ENCODE results near the gene BPIFB1. TPM values are rescaled to one million over a fixed set of nuclear protein-coding genes. Genes with fewer than 3 reads are reported as not detected.

Gene BPIFB1
- total and polyA plus RNA-seq, 2 of the 13 experiments (the other 11 are each of a cell fraction or from before 2014, with no cell fraction given): 0.82 to 4.4 TPM

GRCh38 chr20:33291416-33291815 lies 8.4 kb downstream of the BPIFB1 start (continued):
- TF ChIP-seq CEBPB (IDR thresholded peaks at IDR 0.05; ENCODE audit: borderline replicate concordance, low read depth, low read length): no peak
- TF ChIP-seq PHF21A (CRISPR knock-in tag; IDR thresholded peaks at IDR 0.05): no peak
- TF ChIP-seq TFAP4 (IDR thresholded peaks at IDR 0.05; ENCODE audit: borderline replicate concordance, low read depth): no peak

GRCh38 chr20:33291830-33292355 lies 8.9 kb downstream of the BPIFB1 start:
- DNase-seq (ENCODE audit: low spot score) (peak; percentile 59), FAIRE-seq (peak; percentile 81)
- intact Hi-C loops (cut with micrococcal nuclease; ENCODE audit: unreplicated experiment): loop anchor here (1.0 kb wide), 1 partner anchor 30 kb away; no protein-coding TSS in a partner anchor
- TF ChIP-seq DNMT3B (CRISPR knock-in tag; conservative IDR thresholded peaks at IDR 0.05) (no peak), MEF2D (CRISPR knock-in tag; IDR thresholded peaks at IDR 0.05) (no peak), ZNF781 (CRISPR knock-in tag; IDR thresholded peaks at IDR 0.05; ENCODE audit: borderline replicate concordance, not compliant biosample characterization) (no peak), ZNF770 (CRISPR knock-in tag; IDR thresholded peaks at IDR 0.05) (no peak), HOXA5 (CRISPR knock-in tag; IDR thresholded peaks at IDR 0.05) (no peak), ZEB1 (IDR thresholded peaks at IDR 0.05; ENCODE audit: insufficient replicate concordance, low read depth) (no peak), ZNF256 (CRISPR knock-in tag; conservative IDR thresholded peaks at IDR 0.05) (no peak), MXD3 (CRISPR knock-in tag; IDR thresholded peaks at IDR 0.05) (no peak), NCOA2 (CRISPR knock-in tag; IDR thresholded peaks at IDR 0.05) (no peak), HOXA9 (CRISPR knock-in tag; IDR thresholded peaks at IDR 0.05; ENCODE audit: borderline replicate concordance) (no peak), SP5 (CRISPR knock-in tag; IDR thresholded peaks at IDR 0.05; ENCODE audit: borderline replicate concordance, low read depth) (no peak), ZNF280B (CRISPR knock-in tag; IDR thresholded peaks at IDR 0.05; ENCODE audit: borderline replicate concordance) (no peak), RFX3 (CRISPR knock-in tag; IDR thresholded peaks at IDR 0.05) (0 out of 2 replicates have a peak, but pooled peaks have one; percentile 13), ZBTB38 (CRISPR knock-in tag; IDR thresholded peaks at IDR 0.05) (no peak), LCORL (IDR thresholded peaks at IDR 0.05) (no peak), LCORL (CRISPR knock-in tag; IDR thresholded peaks at IDR 0.05) (no peak)

More at GRCh38 chr20:33291830-33292355, 8.9 kb downstream of the BPIFB1 start:
- Histone ChIP-seq H4K20me1 (ENCODE audit: insufficient read depth, low read length) (no peaks in the 10 kb centered on the region), H3K4me1 (ENCODE audit: insufficient read depth, low read length) (no peaks in the 10 kb centered on the region), H3K36me3 (replicated peaks in 1 of 2; ENCODE audit: control insufficient read depth in 1 of 2, insufficient read depth in 2 of 2, low read length in 2 of 2) (no peaks in the 10 kb centered on the region), H2AFZ (ENCODE audit: low read length) (no peak overlapping the region), H3K9me3 (ENCODE audit: low read length) (no peaks in the 10 kb centered on the region), H3K4me3 (replicated peaks in 1 of 3; ENCODE audit: insufficient read depth in 1 of 3, low read depth in 2 of 3, low read length in 3 of 3) (no peak overlapping the region), H3K79me2 (ENCODE audit: insufficient read depth, low read length) (no peaks in the 10 kb centered on the region), H3K27ac (ENCODE audit: extremely low read length, insufficient read depth, low read length) (no peak overlapping the region), H3K4me2 (ENCODE audit: low read depth, low read length) (no peak overlapping the region), H3K27me3 (ENCODE audit: control insufficient read depth in 1 of 2, insufficient read depth in 2 of 2, low read length in 2 of 2) (peaks cover 6 to 50% of the 10 kb centered on the region in 2 experiments), H3K9ac (ENCODE audit: insufficient read depth, low read depth, low read length) (no peak overlapping the region)
- CTCF ChIA-PET (ENCODE audit: low intra/inter-chr PET ratio, low total read pairs): interaction anchor here (1.2 to 3.5 kb wide), 2 partner anchors 29 to 196 kb away, joined by 5 to 42 read pairs; no protein-coding TSS in a partner anchor
- POLR2A ChIA-PET: no interaction called here
- in situ Hi-C loops (cut with HindIII; ENCODE audit: extremely low pct_ligation_motif_present, low pct_unique_long_range_greater_than_20kb): no loop called here
- 22% methylated on average over 7 of the region's 7 CpGs for WGBS (ENCODE audit: low lambda C conversion rate)
- ATAC-seq: peak; percentile 74
- no TSS peak for BruUV-seq (replicated peaks)

Data from HepG2 (cell line).